Kidney (tissue), 14 donors: ENCODE data around the gene TRPM3. TPM values are rescaled to one million over a fixed set of nuclear protein-coding genes. Genes with fewer than 3 reads are reported as not detected.

Experiments
- DNase-seq, 5 donors: peaks; one replicate each; pipeline ENCODE4 v3.0.0-alpha.2; 2013 to 2020
- FAIRE-seq: peaks from 2 replicates; lab custom pipeline; 2012; peaks lifted over from hg19 to GRCh38; lab: Jason Lieb, UNC
- H3K27ac ChIP-seq, 2 donors: one replicate each; pipeline ENCODE4 v1.7.0; 2013; ENCODE audit warnings: low read depth in 2 of 2, low read length in 2 of 2, inconsistent platforms in 1 of 2
- H3K27me3 ChIP-seq: one replicate; pipeline ENCODE4 v1.7.1; 2013; ENCODE audit warnings: low read length, inconsistent platforms; ENCODE audit not compliant: control insufficient read depth, insufficient read depth
- H3K36me3 ChIP-seq, 3 donors: one replicate each; pipeline versions ENCODE4 v1.7.0 to v1.7.1; 2013; ENCODE audit warnings: low read length in 3 of 3, control low read depth in 1 of 3, inconsistent platforms in 1 of 3; ENCODE audit not compliant: insufficient read depth in 3 of 3, control insufficient read depth in 2 of 3
- H3K4me1 ChIP-seq, 3 donors: one replicate each; pipeline versions ENCODE4 v1.7.0 to v1.7.1; 2013; ENCODE audit warnings: low read length in 3 of 3, inconsistent platforms in 1 of 3, low read depth in 1 of 3; ENCODE audit not compliant: control insufficient read depth in 2 of 3, insufficient read depth in 2 of 3
- H3K4me3 ChIP-seq, 3 donors: one replicate each; pipeline versions ENCODE4 v1.7.0 to v1.8.1; 2013; ENCODE audit warnings: low read length in 3 of 3, control low read depth in 1 of 3, inconsistent platforms in 1 of 3
- H3K9ac ChIP-seq, 3 donors: one replicate each; pipeline versions ENCODE4 v1.7.0 to v1.7.1; 2013; ENCODE audit warnings: low read length in 3 of 3, control low read depth in 1 of 3, inconsistent platforms in 1 of 3
- H3K9me3 ChIP-seq, 3 donors: one replicate each; pipeline versions ENCODE4 v1.7.0 to v1.7.1; 2013; ENCODE audit warnings: low read length in 3 of 3, control low read depth in 1 of 3, inconsistent platforms in 1 of 3; ENCODE audit not compliant: control insufficient read depth in 2 of 3, insufficient read depth in 1 of 3
- CTCF ChIP-seq: IDR thresholded peaks from 3 replicates; pipeline ENCODE4 v1.5.1; 2012; ENCODE audit warnings: mild to moderate bottlenecking, moderate library complexity, borderline replicate concordance; ENCODE audit not compliant: insufficient read depth; ENCODE audit errors: extremely low read depth
- intact Hi-C: fragments of 100-400 bp; cut with DNase I; formaldehyde crosslinking; loops from one replicate; pipeline ENCODE4 v1.11.1; 2022
- polyA plus RNA-seq: library from polyadenylated mRNA; stranded (reverse); fragments of 350-450 nt; fragmentation: Illumina TruSeq; extraction: RNeasy Lipid Tissue Mini Kit (QIAGEN cat#74804); gene quantifications from one replicate; pipeline ENCODE4 v1.2.3, GENCODE V29; 2014; ENCODE audit warnings: low read depth, low replicate concordance; ENCODE audit not compliant: insufficient read depth
- total RNA-seq: library from RNA; stranded (reverse); fragmentation: NEBNext Ultra II Directional; extraction: Animal tissue kit (Norgen Biotek cat#: 25700); gene quantifications from one replicate; pipeline ENCODE4 v1.2.1, GENCODE V29; 2021
- donor health status: control.
- donor health status: control.
- donor health status: control.
- donor health status: control.
- donor health status: control.
- donor health status: DM: yes; HTN: yes; CAD: no.
- donor health status: Normal renal cell carcinoma (clear cell type).

TRPM3 gene
- total and polyA plus RNA-seq, 2 donors from 2014 or later: 8.8 to 11.4 TPM

GRCh38 chr9:71128796-71129195 lies 7.4 kb upstream of the TRPM3 start:
- TF ChIP-seq CTCF: no peak
- Histone ChIP-seq H3K9ac (no peak overlapping the region), H3K27ac (no peak overlapping the region), H3K27me3 (no peaks in the 10 kb centered on the region), H3K36me3 (no peaks in the 10 kb centered on the region), H3K9me3 (no peaks in the 10 kb centered on the region), H3K4me3 (no peak overlapping the region), H3K4me1 (no peaks in the 10 kb centered on the region)
- DNase-seq (no peak), FAIRE-seq (no peak)
- intact Hi-C loops: no loop called here

- Histone ChIP-seq H3K9me3 (no peaks in the 10 kb centered on the region), H3K27ac (no peak overlapping the region), H3K27me3 (no peaks in the 10 kb centered on the region), H3K36me3 (no peaks in the 10 kb centered on the region), H3K4me1 (no peaks in the 10 kb centered on the region), H3K9ac (no peak overlapping the region), H3K4me3 (no peak overlapping the region)
- TF ChIP-seq CTCF: no peak
- FAIRE-seq: no peak
- DNase-seq: no peak
- intact Hi-C loops: no loop called here
Observed at GRCh38 chr9:71127301-71127700, 5.9 kb upstream of the TRPM3 start.

GRCh38 chr9:71122421-71122820 lies 1.0 kb upstream of the TRPM3 start:
- Histone ChIP-seq H3K9me3 (no peaks in the 10 kb centered on the region), H3K4me3 (no peak overlapping the region), H3K27me3 (no peaks in the 10 kb centered on the region), H3K27ac (no peak overlapping the region), H3K9ac (no peak overlapping the region), H3K36me3 (no peaks in the 10 kb centered on the region), H3K4me1 (no peaks in the 10 kb centered on the region)
- intact Hi-C loops: no loop called here
- DNase-seq (no peak), FAIRE-seq (no peak)
- TF ChIP-seq CTCF: no peak

DNA sequence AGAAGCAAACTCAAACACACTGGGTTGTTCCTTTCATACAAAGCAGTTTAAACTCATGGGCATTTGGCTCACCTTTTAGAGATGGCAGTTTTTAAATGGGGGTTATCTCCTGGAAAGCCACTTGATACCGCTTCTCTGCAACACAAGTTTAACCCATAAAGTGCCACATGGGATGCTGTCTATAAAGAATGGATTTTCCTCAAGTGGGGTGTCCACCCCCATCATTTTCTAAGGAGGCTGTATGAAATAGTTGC lies 528 bp upstream of the TRPM3 start:
- Histone ChIP-seq H3K27me3 (no peaks in the 10 kb centered on the region), H3K9me3 (no peaks in the 10 kb centered on the region), H3K4me1 (no peaks in the 10 kb centered on the region), H3K27ac (no peak overlapping the region), H3K36me3 (no peaks in the 10 kb centered on the region), H3K4me3 (no peak overlapping the region), H3K9ac (no peak overlapping the region)
- DNase-seq (no peak), FAIRE-seq (no peak)
- no peak for TF ChIP-seq CTCF
- intact Hi-C loops: no loop called here
